ELF-1 (cell line): Measurements from ENCODE around the gene FLCN.
"Not testable (repeated sequence)": the region's sequence is repeated elsewhere in the genome, so short reads cannot be mapped to it uniquely, and the experiment has no call there.

Experiments
- DNase-seq: peaks from one replicate; pipeline ENCODE4 v3.0.0-alpha.2; 2016; ENCODE audit warnings: low read depth, low spot score

Gene FLCN

DNA sequence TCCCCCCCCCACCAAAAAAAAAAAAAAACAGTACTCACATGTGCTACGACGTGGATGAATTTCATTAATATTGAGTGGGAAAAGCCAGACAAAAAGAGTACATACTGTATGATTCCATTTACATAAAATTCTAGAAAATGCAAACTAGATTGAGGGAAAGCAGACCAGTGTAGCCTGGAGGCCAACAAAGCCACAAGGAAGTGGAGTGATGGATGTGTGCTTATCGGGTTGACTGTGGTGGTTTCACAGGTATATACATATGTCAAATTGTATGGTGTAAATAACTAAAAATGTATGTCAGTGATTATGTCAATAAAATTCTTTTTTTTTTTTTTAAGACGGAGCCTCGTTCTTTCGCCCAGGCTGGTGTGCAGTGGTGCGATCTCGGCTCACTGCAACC, 29.0 kb downstream of the FLCN start:
- DNase-seq: no peak

- DNase-seq: peak; percentile 43
Measured at GRCh38 chr17:17206913-17207335, 30.0 kb downstream of the FLCN start.

DNA sequence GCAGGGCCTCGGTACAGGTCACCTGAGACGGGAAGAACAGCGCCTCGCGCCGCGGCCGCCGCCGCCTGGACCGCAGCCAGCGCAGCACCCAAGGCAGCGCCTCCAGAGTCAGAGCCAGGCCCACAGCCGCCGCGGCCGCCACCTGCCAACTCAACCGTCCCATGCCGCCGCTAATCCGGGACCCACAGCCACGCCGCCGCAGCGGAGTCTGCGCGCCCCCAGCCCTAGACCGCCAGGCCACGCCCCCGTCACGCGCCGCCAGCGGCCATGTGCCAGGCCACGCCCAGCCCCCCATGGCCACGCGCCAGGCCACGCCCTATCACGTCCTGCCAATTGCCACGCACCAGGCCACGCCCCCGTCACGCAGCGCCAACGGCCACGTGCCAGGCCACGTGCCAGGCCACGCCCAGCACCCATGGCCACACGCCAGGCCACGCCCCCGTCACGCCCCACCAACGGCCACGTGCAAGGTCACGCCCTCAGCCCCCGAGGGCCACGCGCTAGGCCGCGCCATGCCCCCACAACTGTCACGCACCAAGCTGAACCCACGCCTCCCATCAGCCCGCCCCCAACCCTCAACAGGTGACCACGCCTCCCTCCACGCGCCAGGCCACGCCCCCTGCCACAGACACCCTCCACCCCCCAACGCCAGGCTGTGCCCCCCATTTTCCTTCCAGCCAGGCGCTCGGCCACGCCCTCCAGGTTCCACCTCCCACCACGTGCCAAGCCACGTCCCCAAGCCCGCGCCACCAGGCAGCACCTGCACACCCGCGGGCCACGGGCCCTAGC, 30.6 kb downstream of the FLCN start, which contains the start of gene PLD6:
TSS of gene PLD6 (minus strand) at position 210 of the 789 bp plus-strand sequence. CDS start at position 163, 47 bp downstream.
- peak; percentile 64 for DNase-seq

GRCh38 chr17:17205368-17206123, 31.4 kb downstream of the FLCN start:
- DNase-seq: peak; percentile 76

- no peak for DNase-seq
Measured at GRCh38 chr17:17204635-17205231, 32.2 kb downstream of the FLCN start.

DNA sequence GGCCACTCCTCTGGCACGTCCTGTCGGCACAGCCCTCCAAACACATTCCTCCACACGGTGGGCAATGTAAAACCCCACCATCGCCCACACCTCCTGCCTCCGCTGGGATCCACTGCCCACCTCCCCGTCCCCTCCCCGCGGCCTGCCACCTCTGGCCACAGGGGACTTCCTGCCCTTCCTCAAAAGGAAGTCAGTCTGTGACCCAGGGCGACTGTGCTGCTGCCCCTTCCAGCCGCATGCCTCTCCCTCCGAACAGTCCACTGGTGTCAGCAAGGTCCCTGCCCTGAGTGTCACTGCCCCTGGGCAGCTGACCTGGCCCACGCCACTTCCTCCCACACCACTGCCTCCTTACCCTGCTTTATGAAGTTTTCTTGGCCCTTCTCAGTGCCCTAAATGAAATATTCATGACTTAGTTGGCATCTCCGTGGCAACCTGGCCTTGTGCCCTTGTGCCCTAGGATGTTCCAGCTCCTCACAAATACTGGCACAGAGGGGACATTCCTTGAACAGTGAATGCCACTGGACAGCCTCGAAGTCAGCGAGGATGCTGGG, 32.9 kb downstream of the FLCN start:
- DNase-seq: no peak

DNA sequence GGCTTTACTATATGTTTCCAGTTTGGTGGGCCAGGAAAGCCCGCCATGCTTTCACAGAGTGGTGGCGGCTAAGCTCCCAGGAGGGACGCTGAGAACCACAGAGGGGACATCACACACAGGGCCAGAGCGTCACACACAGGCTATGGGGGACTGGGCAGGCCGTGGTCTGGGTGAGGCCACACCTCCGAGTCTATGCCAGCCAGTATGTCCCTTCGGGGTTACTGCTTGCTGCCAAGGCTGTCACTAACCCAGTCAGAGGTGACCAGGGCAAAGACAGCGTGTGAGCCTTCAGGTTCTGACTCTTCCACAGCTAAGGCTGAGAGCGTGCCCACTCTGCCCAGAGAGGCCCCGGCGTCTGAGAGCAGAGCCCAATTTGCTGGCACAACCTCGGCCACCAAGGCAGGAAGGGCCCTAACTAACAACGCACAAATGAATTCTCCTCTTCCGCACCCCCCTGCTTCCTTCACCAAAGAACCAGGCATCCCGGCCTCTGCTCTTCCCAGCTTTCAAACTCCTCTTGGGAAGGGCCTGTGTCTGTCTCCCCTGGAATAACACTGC, 33.7 kb downstream of the FLCN start:
- no peak for DNase-seq

DNA sequence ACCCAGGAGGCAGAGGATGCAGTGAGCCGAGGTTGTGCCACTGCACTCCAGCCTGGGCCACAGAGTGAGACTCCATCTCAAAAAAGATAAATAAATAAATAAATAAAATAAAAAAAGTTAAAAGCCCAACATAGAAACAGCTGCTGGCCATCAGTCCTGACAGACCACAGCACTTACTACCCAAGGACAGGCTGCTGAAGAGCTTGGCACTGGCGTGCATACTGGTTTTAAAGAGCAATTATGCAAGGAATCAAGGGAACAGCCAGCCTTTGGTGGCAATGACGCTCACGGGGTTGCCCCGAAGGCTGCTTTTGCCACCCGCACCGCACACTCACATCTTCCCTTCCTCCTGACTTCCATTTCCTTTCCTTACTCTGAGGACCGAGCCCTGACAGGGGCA, 35.1 kb downstream of the FLCN start:
- no peak for DNase-seq

DNA sequence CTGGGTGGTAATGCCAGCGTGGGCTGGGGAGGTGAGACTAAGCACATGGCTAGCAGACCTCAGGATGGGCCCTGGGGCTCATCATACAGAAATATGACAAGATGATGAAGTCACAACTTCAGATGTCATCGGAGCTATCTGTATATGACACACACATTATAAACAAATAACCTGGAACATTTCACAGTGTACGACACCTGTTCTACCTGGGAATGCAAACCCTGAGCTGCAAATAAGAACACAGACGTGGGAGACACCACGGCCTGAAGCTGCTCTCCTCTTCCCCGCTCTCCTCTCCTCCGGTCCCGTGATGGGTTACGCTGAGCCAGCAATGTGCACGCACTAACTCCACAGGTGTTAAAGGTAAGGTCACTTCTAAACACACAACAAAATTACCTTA, 35.7 kb downstream of the FLCN start:
- no peak for DNase-seq

DNA sequence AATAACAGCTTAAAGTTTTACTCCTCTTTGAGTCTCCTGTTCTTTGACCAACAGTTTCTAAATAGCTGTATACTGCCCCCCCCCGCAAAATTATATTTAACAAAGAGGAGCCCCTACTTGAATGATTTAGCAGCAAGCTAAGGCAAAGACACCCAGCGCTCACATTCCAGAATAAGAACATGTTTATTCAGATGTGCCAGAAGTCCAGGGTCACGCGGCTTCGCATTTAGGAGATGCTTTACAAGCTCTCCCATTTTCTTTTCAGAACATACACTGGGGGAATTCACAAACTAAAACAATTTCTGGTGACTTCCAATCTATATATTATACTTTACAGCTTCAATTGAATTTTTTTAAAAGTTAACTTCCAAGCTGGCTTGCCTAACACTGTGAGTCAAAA, 36.1 kb downstream of the FLCN start:
- DNase-seq: no peak

- no peak for DNase-seq
Measured at GRCh38 chr17:17200311-17200710, 36.7 kb downstream of the FLCN start.

DNA sequence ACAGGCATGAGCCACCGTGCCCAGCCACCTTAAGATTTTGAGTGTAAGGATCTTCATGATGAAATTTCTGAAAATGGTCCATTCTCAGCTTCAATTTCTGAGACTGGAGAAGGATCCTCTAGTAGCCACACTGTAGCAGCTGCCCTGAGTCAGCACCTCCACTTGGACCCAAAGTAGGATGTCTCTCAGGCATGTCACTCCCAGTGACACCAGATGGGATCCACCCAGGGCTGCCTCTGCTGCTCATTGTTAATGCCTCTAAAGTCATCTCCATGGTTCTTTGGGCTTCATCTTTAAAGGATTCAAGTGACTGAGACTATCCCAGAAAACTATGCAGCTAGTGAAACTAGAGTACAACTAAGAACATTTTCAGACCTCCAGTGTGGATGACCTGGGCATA, 38.7 kb downstream of the FLCN start:
- no peak for DNase-seq

DNA sequence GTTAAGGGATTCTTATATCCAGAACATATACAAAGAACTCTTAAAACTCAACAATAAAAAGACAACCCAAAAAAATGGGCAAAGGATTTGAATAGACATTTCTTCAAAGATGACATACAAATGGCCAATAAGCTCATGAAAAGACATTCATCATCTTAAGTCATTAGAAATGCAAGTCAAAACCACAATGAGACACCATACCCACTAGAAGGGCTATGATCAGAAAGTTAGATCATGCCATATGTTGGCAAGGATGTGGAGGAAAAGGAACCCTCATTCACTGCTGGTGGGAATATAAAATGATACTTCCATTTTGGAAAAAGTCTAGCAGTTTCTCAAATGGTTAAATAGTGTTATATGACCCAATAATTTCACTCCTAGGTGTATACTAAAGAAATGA, 40.2 kb downstream of the FLCN start:
- DNase-seq: no peak

GRCh38 chr17:17195466-17195865, 41.5 kb downstream of the FLCN start:
- DNase-seq: not testable (repeated sequence)

DNA sequence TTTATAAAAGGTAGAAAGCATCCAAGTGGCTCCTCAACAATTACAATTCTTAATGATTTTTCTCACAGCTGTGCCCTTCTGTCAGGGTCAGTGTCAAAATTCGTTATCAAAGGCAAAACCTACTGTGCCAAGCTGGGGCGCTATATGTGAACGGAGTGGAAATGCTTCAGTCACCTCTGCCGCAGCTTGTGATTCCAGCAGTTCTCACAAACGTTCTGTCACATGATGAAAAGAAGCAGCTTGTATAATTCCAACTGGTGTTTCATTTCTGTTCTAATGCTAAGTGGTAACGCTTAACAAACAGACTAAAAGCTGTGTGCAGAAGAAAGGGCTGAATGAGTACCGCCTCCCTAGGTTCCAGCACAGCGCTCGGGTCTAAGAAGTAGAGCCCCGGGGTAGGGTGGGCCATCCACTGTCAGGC, 45.0 kb downstream of the FLCN start:
- peak; percentile 46 for DNase-seq

DNA sequence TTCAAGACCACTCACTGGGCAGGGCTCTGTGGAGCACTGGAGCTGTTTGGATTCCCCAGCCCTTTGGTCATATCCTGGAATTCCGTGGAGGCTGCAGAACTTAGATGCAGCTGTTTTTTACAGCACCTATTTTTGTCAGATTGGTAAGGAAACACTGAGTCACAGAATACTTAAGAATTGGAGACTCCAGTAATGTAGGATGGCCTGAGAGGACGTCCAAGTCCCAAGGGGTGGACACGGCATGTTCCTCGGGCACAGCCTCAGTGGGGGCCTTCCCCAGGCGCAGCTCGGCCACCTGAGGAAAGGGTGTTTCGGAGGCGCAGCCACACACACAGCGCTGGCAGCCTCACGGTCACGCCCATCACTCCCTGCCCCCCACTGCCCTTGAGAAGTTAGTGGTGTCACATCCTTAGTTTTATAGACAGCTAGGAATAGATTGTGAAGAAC, 45.6 kb downstream of the FLCN start:
- DNase-seq: peak; percentile 45

DNA sequence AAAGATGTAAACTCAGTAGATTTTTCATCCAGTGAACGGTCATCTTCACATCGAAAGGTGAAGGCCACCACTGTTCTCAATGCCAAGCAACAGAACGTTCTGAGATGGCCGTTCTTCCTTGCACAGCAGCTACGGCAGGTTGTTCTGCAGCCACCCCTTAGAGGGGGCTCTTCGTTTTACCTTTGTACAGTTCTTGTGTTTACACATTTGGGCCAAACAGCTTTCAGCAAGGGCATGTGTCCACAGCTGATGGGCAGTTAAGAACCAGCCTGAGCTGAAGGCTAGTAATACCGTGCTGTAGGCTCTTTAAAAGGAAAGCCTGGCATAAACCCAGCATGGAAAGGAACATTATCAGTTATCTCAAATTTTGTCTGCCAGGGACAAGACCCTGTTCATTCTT, 46.8 kb downstream of the FLCN start:
- no peak for DNase-seq

DNA sequence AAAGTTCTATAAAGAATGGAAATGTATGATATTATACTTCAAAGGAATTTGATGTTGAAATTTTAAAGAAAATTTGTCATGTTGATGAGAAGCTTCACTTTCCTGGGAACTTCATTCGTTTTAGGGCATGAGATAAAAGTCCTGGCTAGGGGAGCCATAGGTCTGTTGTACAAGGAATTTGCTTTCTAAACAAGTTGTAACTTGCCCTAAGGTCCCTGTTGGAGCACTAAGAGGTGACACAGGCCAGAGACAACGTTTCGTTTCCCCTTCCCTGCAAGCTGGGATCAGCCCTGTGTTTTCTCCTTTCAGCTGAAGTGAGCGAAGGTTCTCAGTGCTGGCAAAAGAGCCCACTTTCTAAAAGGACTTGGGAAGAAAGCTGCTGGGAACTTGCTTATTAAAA, 47.4 kb downstream of the FLCN start:
- peak; percentile 60 for DNase-seq

- DNase-seq: no peak
Measured at GRCh38 chr17:17188586-17188985, 48.4 kb downstream of the FLCN start.

GRCh38 chr17:17186551-17187505, 50.1 kb downstream of the FLCN start:
- no peak for DNase-seq

GRCh38 chr17:17186051-17186450, 50.9 kb downstream of the FLCN start:
- no peak for DNase-seq
